WTC11 (cell line): Measurements from ENCODE around the gene DNAJA4. TPM values are rescaled to one million over a fixed set of nuclear protein-coding genes. Genes with fewer than 3 reads are reported as not detected.

Source experiments
- ATAC-seq: fragments of 200-7000 bp; cut with Tn5 transposase; 2 replicates; pipeline ENCODE4 v1.10.0; 2021; ENCODE audit warnings: mild to moderate bottlenecking, moderate library complexity
- CTCF ChIA-PET: fragments of 300-600 bp; sonication (Branson Sonifier 250); formaldehyde crosslinking; loops from one replicate; lab custom pipeline; 2021; ENCODE audit warnings: antibody characterized with exemption; lab: Charles Lee
- POLR2A ChIA-PET: fragments of 350-600 bp; sonication (Branson Sonifier 250); formaldehyde crosslinking; loops from one replicate; lab custom pipeline; 2021; ENCODE audit warnings: antibody characterized with exemption; lab: Charles Lee
- DNase-seq: peaks from one replicate; pipeline ENCODE4 v3.0.0; 2021; ENCODE audit warnings: low spot score
- H3K27ac Mint-ChIP-seq: 2 replicates; pipeline ENCODE4 v1.8.0; 2021; ENCODE audit warnings: mixed read lengths
- H3K27me3 Mint-ChIP-seq: 2 replicates; pipeline ENCODE4 v1.8.0; 2021; ENCODE audit warnings: low read depth, mild to moderate bottlenecking, moderate library complexity, mixed read lengths
- H3K36me3 Mint-ChIP-seq: 2 replicates; pipeline ENCODE4 v1.8.0; 2021; ENCODE audit warnings: mixed read lengths
- H3K4me1 Mint-ChIP-seq: 2 replicates; pipeline ENCODE4 v1.8.0; 2022; ENCODE audit warnings: mixed read lengths
- H3K4me3 Mint-ChIP-seq: 2 replicates; pipeline ENCODE4 v1.8.0; 2021; ENCODE audit warnings: mild to moderate bottlenecking, moderate library complexity, mixed read lengths
- H3K9me3 Mint-ChIP-seq: 2 replicates; pipeline ENCODE4 v1.8.0; 2021; ENCODE audit warnings: mixed read lengths
- AR ChIP-seq: fragments of 250-450 bp; sonication (Bioruptor Pico); IDR thresholded peaks from 2 replicates; pipeline ENCODE4 v1.9.0; 2021; ENCODE audit warnings: mild to moderate bottlenecking
- CREB1 ChIP-seq: sonication (generic); formaldehyde crosslinking; IDR thresholded peaks from 2 replicates; pipeline ENCODE4 v1.8.0; 2023; ENCODE audit warnings: mild to moderate bottlenecking, missing genetic modification reagents
- ELF4 ChIP-seq: sonication (generic); formaldehyde crosslinking; IDR thresholded peaks from 2 replicates; pipeline ENCODE4 v1.8.1; 2022; ENCODE audit warnings: low read depth, mild to moderate bottlenecking, moderate library complexity, missing genetic modification reagents
- ERG ChIP-seq: fragments of 250-450 bp; sonication (Bioruptor Pico); IDR thresholded peaks from 2 replicates; pipeline ENCODE4 v1.8.0; 2021; ENCODE audit warnings: mild to moderate bottlenecking
- FOXJ3 ChIP-seq: sonication (generic); formaldehyde crosslinking; IDR thresholded peaks from 2 replicates; pipeline ENCODE4 v1.9.0; 2021; ENCODE audit warnings: missing genetic modification reagents, mild to moderate bottlenecking, borderline replicate concordance
- IRF1 ChIP-seq: sonication (generic); formaldehyde crosslinking; IDR thresholded peaks from 2 replicates; pipeline ENCODE4 v1.8.0; 2023; ENCODE audit warnings: missing genetic modification reagents
- MLX ChIP-seq: sonication (generic); formaldehyde crosslinking; IDR thresholded peaks from 2 replicates; pipeline ENCODE4 v1.8.1; 2023; ENCODE audit warnings: mild to moderate bottlenecking, missing genetic modification reagents, moderate library complexity
- MYBL2 ChIP-seq: sonication (generic); formaldehyde crosslinking; IDR thresholded peaks from 2 replicates; pipeline ENCODE4 v1.8.1; 2023; ENCODE audit warnings: mild to moderate bottlenecking, moderate library complexity, missing genetic modification reagents
- USF2 ChIP-seq: sonication (generic); formaldehyde crosslinking; IDR thresholded peaks from 2 replicates; pipeline ENCODE4 v1.8.1; 2023; ENCODE audit warnings: mild to moderate bottlenecking, missing genetic modification reagents, moderate library complexity
- ZMAT4 ChIP-seq: fragments of 250-450 bp; sonication (Bioruptor Pico); IDR thresholded peaks from 2 replicates; pipeline ENCODE4 v1.9.0; 2021; ENCODE audit warnings: mild to moderate bottlenecking
- ZNF232 ChIP-seq: sonication (generic); formaldehyde crosslinking; IDR thresholded peaks from 2 replicates; pipeline ENCODE4 v1.8.0; 2022; ENCODE audit warnings: mild to moderate bottlenecking, missing genetic modification reagents
- ZNF396 ChIP-seq: fragments of 250-450 bp; sonication (Bioruptor Pico); IDR thresholded peaks from 2 replicates; pipeline ENCODE4 v1.8.0; 2021; ENCODE audit warnings: mild to moderate bottlenecking, moderate library complexity, borderline replicate concordance
- ZNF425 ChIP-seq: fragments of 250-450 bp; sonication (Bioruptor Pico); conservative IDR thresholded peaks from 2 replicates; pipeline ENCODE4 v1.9.0; 2021; ENCODE audit warnings: mild to moderate bottlenecking
- ZSCAN18 ChIP-seq: fragments of 250-450 bp; sonication (Bioruptor Pico); IDR thresholded peaks from 2 replicates; pipeline ENCODE4 v2.1.2; 2022; ENCODE audit warnings: mild to moderate bottlenecking, moderate library complexity
- total RNA-seq: library from RNA; stranded (reverse); gene quantifications from 3 replicates; pipeline ENCODE4 v1.2.3, GENCODE V29; 2021

Gene DNAJA4
- total RNA-seq, 1 experiment from 2014 or later = 7.8 TPM

- no peak for TF ChIP-seq ELF4 (CRISPR knock-in tag)
- no peak for TF ChIP-seq MLX
- TF ChIP-seq CREB1 (CRISPR knock-in tag) = no peak
- TF ChIP-seq ZSCAN18 (CRISPR knock-in tag) = no peak
- TF ChIP-seq ZMAT4 = no peak
These were observed 1.9 kb downstream of the DNAJA4 start (continued) for GRCh38 chr15:78266229-78266628.

- peaks cover 27% of the 10 kb centered on the region for H3K27me3 Mint-ChIP-seq
- POLR2A ChIA-PET = no interaction called here
- no peak overlapping the region for H3K4me3 Mint-ChIP-seq
These were observed 2.4 kb downstream of the DNAJA4 start for GRCh38 chr15:78266806-78267205.

GRCh38 chr15:78272316-78272715 lies 8.0 kb downstream of the DNAJA4 start:
- no peaks in the 10 kb centered on the region for H3K9me3 Mint-ChIP-seq
- DNase-seq = no peak
- peaks cover under 1% of the 10 kb centered on the region; the same call in 1 of the 2 replicates for H3K4me1 Mint-ChIP-seq
- no peak overlapping the region for H3K27ac Mint-ChIP-seq
- no peak overlapping the region for H3K4me3 Mint-ChIP-seq
- CTCF ChIA-PET = interaction anchor here (1.3 kb wide), 1 partner anchor 164 kb away, joined by 3 read pairs; no protein-coding TSS in a partner anchor
- H3K36me3 Mint-ChIP-seq = no peaks in the 10 kb centered on the region; the same call in 1 of the 2 replicates
- POLR2A ChIA-PET = interaction anchor here (0.6 kb wide), 1 partner anchor 608 kb away, joined by 6 read pairs; no protein-coding TSS in a partner anchor
- TF ChIP-seq ZNF396 (CRISPR knock-in tag) = no peak
- TF ChIP-seq MYBL2 (CRISPR knock-in tag) = no peak
- no peaks in the 10 kb centered on the region for H3K27me3 Mint-ChIP-seq
- ATAC-seq = no peak

More at GRCh38 chr15:78266806-78267205, 2.4 kb downstream of the DNAJA4 start:
- no peak for ATAC-seq
- no peaks in the 10 kb centered on the region for H3K9me3 Mint-ChIP-seq
- TF ChIP-seq AR (CRISPR knock-in tag) (no peak), CREB1 (CRISPR knock-in tag) (no peak), FOXJ3 (CRISPR knock-in tag) (no peak), ERG (CRISPR knock-in tag) (no peak), USF2 (no peak)
- H3K27ac Mint-ChIP-seq = no peak overlapping the region
- H3K36me3 Mint-ChIP-seq = no peaks in the 10 kb centered on the region
- CTCF ChIA-PET = interaction anchor here (1.3 kb wide), 1 partner anchor 24 kb away, joined by 4 read pairs; no protein-coding TSS in a partner anchor
- no peak for DNase-seq
- peaks cover 4% of the 10 kb centered on the region for H3K4me1 Mint-ChIP-seq

- TF ChIP-seq ZNF425 (CRISPR knock-in tag) (no peak), IRF1 (CRISPR knock-in tag) (no peak), ZNF232 (CRISPR knock-in tag) (no peak)
- no peak for DNase-seq
- no peak for ATAC-seq
- ChIA-PET CTCF (interaction anchor here (1.3 kb wide), 1 partner anchor 164 kb away, joined by 3 read pairs; no protein-coding TSS in a partner anchor), POLR2A (interaction anchor here (0.6 kb wide), 1 partner anchor 609 kb away, joined by 6 read pairs; no protein-coding TSS in a partner anchor)
- no peaks in the 10 kb centered on the region for H3K27me3 Mint-ChIP-seq
- peaks cover 2% of the 10 kb centered on the region; the same call in 1 of the 2 replicates for H3K4me1 Mint-ChIP-seq
- H3K36me3 Mint-ChIP-seq = no peaks in the 10 kb centered on the region; the same call in 1 of the 2 replicates
- no peaks in the 10 kb centered on the region for H3K9me3 Mint-ChIP-seq
- H3K4me3 Mint-ChIP-seq = no peak overlapping the region
- H3K27ac Mint-ChIP-seq = no peak overlapping the region
These were observed 8.4 kb downstream of the DNAJA4 start for GRCh38 chr15:78272776-78273175.
